OCI-LY7 (cell line): ENCODE results near the gene MT1E.

ENCODE experiments used
- CTCF ChIP-seq: fragments of 200-600 bp; sonication (generic); conservative IDR thresholded peaks from 2 replicates; pipeline ENCODE4 v1.5.1; 2014; ENCODE audit warnings: mild to moderate bottlenecking, antibody characterized with exemption, low read length, moderate library complexity, mixed read lengths
- EZH2phosphoT487 ChIP-seq: fragments of 200-600 bp; sonication (generic); IDR thresholded peaks from 2 replicates; pipeline ENCODE4 v1.6.1; 2018; ENCODE audit warnings: low read depth, borderline replicate concordance, mild to moderate bottlenecking, mixed run types, antibody characterized with exemption, low read length, moderate library complexity, mixed read lengths

GRCh38 chr16:56610609-56611111 is 14.9 kb upstream of the MT1E start:
- TF ChIP-seq CTCF (no peak), EZH2phosphoT487 (no peak)
